ENCODE results near the gene NCAN. TPM values are rescaled to one million over a fixed set of nuclear protein-coding genes. Genes with fewer than 3 reads are reported as not detected.

The NCAN gene
- total and polyA plus RNA-seq, 2 experiments from 2014 or later: 0.03 TPM; not detected in 1

DNA sequence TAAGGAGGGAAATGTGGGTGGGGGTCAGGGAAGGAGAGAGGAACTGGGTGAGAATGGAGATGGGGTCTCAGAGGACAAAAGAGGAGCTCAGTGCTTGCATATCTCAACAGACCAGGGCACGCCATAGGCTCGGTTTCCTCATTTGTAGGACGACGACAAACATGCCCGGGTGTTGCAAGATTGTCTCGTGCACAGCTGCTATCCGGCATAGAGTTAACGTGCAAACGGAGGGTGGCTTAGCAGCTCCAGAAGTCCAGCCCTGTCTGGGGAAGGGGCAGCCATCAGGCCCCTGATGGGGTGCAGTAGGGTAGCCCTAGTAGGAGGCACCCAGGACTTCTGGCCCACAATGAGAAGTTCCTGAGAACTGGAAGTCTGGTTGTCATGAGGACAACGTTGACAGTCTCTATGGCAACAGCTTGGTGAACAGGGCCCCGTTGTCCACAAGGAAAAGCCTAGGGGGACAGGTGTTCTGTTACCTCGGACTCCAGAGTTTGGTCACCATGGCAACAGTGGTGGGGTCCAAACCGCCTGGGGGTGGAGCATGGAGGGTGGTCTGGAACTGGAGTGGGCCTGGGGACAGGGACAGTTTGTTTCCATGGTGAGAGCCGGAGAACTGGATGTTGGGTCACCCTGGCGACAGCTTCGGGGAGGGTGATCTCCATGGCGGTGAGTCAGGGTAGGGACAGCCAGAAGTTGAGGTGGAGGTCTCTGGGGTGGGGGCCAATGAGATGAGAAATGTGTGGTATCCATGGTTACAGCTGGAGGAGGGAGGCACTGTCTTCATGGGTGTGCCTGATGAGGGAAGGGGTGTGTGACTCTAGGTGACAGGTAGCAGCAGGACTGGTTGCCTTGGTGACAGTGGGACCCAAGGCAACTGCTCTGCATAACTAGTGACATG, 44.6 kb downstream of the NCAN start:
- WGBS (ENCODE audit: low lambda C conversion rate, missing lambda C conversion rate): 76% methylated on average over 17 of the region's 17 CpGs
- no peak for DNase-seq (ENCODE audit: low spot score)

DNA sequence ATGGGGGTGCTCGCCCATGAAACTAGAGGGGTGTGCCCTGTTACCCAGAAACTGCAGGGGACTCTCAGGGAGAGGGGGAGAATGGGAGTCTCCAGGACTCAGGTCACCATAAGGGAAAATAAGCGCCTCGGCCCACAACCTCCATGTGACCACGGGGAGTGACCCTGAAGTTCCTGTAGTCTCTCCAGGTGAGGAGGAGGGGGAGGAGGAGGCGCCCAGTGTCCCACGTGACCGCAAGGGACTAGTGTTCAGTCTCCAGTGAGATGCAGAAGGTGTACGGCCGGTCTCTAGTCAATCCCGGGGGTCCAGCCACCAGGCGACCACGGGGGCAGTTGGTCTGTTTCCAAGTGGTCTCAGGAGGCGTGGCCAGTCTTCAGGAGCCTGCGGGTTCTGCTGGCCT, 45.4 kb downstream of the NCAN start:
- no peak for DNase-seq (ENCODE audit: low spot score)
- no peak overlapping the region for H3K27ac ChIP-seq
- H4K20me1 ChIP-seq (ENCODE audit: insufficient read depth, poor library complexity, severe bottlenecking): no peaks in the 10 kb centered on the region
- 89% methylated on average over 14 of the region's 14 CpGs for WGBS (ENCODE audit: low lambda C conversion rate, missing lambda C conversion rate)
- H3K9me3 ChIP-seq (ENCODE audit: low read depth): no peaks in the 10 kb centered on the region
- TF ChIP-seq EZH2 (IDR thresholded peaks at IDR 0.05; ENCODE audit: borderline replicate concordance): no peak
- TF ChIP-seq EZH2phosphoT487 (IDR thresholded peaks at IDR 0.05; ENCODE audit: low read depth, severe bottlenecking, unreplicated experiment): no peak
- TF ChIP-seq, protein P1, sequence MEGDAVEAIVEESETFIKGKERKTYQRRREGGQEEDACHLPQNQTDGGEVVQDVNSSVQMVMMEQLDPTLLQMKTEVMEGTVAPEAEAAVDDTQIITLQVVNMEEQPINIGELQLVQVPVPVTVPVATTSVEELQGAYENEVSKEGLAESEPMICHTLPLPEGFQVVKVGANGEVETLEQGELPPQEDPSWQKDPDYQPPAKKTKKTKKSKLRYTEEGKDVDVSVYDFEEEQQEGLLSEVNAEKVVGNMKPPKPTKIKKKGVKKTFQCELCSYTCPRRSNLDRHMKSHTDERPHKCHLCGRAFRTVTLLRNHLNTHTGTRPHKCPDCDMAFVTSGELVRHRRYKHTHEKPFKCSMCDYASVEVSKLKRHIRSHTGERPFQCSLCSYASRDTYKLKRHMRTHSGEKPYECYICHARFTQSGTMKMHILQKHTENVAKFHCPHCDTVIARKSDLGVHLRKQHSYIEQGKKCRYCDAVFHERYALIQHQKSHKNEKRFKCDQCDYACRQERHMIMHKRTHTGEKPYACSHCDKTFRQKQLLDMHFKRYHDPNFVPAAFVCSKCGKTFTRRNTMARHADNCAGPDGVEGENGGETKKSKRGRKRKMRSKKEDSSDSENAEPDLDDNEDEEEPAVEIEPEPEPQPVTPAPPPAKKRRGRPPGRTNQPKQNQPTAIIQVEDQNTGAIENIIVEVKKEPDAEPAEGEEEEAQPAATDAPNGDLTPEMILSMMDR (IDR thresholded peaks at IDR 0.05; ENCODE audit: poor library complexity): no peak
- no peak overlapping the region for H3K4me2 ChIP-seq
- H3K27me3 ChIP-seq: peaks cover 27% of the 10 kb centered on the region
- H3K79me2 ChIP-seq: no peaks in the 10 kb centered on the region
- H3K36me3 ChIP-seq (replicated peaks; ENCODE audit: insufficient read depth, low read depth): no peaks in the 10 kb centered on the region
- H3K9me2 ChIP-seq (replicated peaks; ENCODE audit: insufficient read depth): no peaks in the 10 kb centered on the region
- no peak overlapping the region for H3K4me3 ChIP-seq
- no peak overlapping the region for H2AFZ ChIP-seq
- no peaks in the 10 kb centered on the region for H3K4me1 ChIP-seq (ENCODE audit: insufficient read depth)

More for the DNA sequence above, 44.6 kb downstream of the NCAN start:
- Histone ChIP-seq H4K20me1 (ENCODE audit: insufficient read depth, poor library complexity, severe bottlenecking) (no peaks in the 10 kb centered on the region), H3K79me2 (no peaks in the 10 kb centered on the region), H3K9me2 (replicated peaks; ENCODE audit: insufficient read depth) (no peaks in the 10 kb centered on the region), H3K4me2 (no peak overlapping the region), H2AFZ (no peak overlapping the region), H3K4me1 (ENCODE audit: insufficient read depth) (no peaks in the 10 kb centered on the region), H3K27me3 (peaks cover 27% of the 10 kb centered on the region), H3K27ac (no peak overlapping the region), H3K36me3 (replicated peaks; ENCODE audit: insufficient read depth, low read depth) (no peaks in the 10 kb centered on the region), H3K9me3 (ENCODE audit: low read depth) (no peaks in the 10 kb centered on the region), H3K4me3 (no peak overlapping the region)
- TF ChIP-seq, protein P1 (IDR thresholded peaks at IDR 0.05; ENCODE audit: poor library complexity): no peak
- TF ChIP-seq EZH2phosphoT487 (IDR thresholded peaks at IDR 0.05; ENCODE audit: low read depth, severe bottlenecking, unreplicated experiment): no peak
- no peak for TF ChIP-seq EZH2 (IDR thresholded peaks at IDR 0.05; ENCODE audit: borderline replicate concordance)

- Histone ChIP-seq H3K4me1 (ENCODE audit: insufficient read depth) (no peaks in the 10 kb centered on the region), H3K9me3 (ENCODE audit: low read depth) (no peaks in the 10 kb centered on the region), H3K4me2 (no peak overlapping the region), H3K79me2 (no peaks in the 10 kb centered on the region), H3K27ac (no peak overlapping the region), H2AFZ (no peak overlapping the region), H3K4me3 (no peak overlapping the region), H3K9me2 (replicated peaks; ENCODE audit: insufficient read depth) (no peaks in the 10 kb centered on the region), H3K27me3 (peaks cover 33% of the 10 kb centered on the region), H4K20me1 (ENCODE audit: insufficient read depth, poor library complexity, severe bottlenecking) (no peaks in the 10 kb centered on the region), H3K36me3 (replicated peaks; ENCODE audit: insufficient read depth, low read depth) (no peaks in the 10 kb centered on the region)
- TF ChIP-seq, protein P1 (IDR thresholded peaks at IDR 0.05; ENCODE audit: poor library complexity): no peak
- TF ChIP-seq EZH2phosphoT487 (IDR thresholded peaks at IDR 0.05; ENCODE audit: low read depth, severe bottlenecking, unreplicated experiment) (no peak), EZH2 (IDR thresholded peaks at IDR 0.05; ENCODE audit: borderline replicate concordance) (no peak)
- DNase-seq (ENCODE audit: low spot score): no peak
- WGBS (ENCODE audit: low lambda C conversion rate, missing lambda C conversion rate): 97% methylated on average over 48 of the region's 72 CpGs
These were observed 46.3 kb downstream of the NCAN start for GRCh38 chr19:19257836-19258588.
